ENCODE results near the gene INSC. TPM values are rescaled to one million over a fixed set of nuclear protein-coding genes. Genes with fewer than 3 reads are reported as not detected.

The INSC gene
- polyA plus RNA-seq, 1 donor from 2014 or later = 0.12 TPM

- H3K9me3 ChIP-seq (ENCODE audit: low read length) = no peaks in the 10 kb centered on the region
- H4K20me1 ChIP-seq (ENCODE audit: insufficient read depth) = no peaks in the 10 kb centered on the region
- no peaks in the 10 kb centered on the region for H3K36me3 ChIP-seq (ENCODE audit: insufficient read depth, low read length)
- no peaks in the 10 kb centered on the region for H3K27me3 ChIP-seq (ENCODE audit: insufficient read depth, low read depth, low read length)
- TF ChIP-seq, protein P1, sequence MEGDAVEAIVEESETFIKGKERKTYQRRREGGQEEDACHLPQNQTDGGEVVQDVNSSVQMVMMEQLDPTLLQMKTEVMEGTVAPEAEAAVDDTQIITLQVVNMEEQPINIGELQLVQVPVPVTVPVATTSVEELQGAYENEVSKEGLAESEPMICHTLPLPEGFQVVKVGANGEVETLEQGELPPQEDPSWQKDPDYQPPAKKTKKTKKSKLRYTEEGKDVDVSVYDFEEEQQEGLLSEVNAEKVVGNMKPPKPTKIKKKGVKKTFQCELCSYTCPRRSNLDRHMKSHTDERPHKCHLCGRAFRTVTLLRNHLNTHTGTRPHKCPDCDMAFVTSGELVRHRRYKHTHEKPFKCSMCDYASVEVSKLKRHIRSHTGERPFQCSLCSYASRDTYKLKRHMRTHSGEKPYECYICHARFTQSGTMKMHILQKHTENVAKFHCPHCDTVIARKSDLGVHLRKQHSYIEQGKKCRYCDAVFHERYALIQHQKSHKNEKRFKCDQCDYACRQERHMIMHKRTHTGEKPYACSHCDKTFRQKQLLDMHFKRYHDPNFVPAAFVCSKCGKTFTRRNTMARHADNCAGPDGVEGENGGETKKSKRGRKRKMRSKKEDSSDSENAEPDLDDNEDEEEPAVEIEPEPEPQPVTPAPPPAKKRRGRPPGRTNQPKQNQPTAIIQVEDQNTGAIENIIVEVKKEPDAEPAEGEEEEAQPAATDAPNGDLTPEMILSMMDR (IDR thresholded peaks at IDR 0.05; ENCODE audit: poor library complexity, severe bottlenecking) = no peak
- no peak for TF ChIP-seq MXI1 (conservative IDR thresholded peaks at IDR 0.05; ENCODE audit: poor library complexity, severe bottlenecking)
- TF ChIP-seq RAD21 (conservative IDR thresholded peaks at IDR 0.05) = no peak
- no peak for TF ChIP-seq REST (IDR thresholded peaks at IDR 0.05; ENCODE audit: borderline replicate concordance)
- no peak for TF ChIP-seq SMC3 (conservative IDR thresholded peaks at IDR 0.05; ENCODE audit: poor library complexity)
- no peak for TF ChIP-seq TAF1 (IDR thresholded peaks at IDR 0.05; ENCODE audit: low read depth)
- no peak for TF ChIP-seq POLR2AphosphoS5 (IDR thresholded peaks at IDR 0.05)
- TF ChIP-seq EZH2 (IDR thresholded peaks at IDR 0.05; ENCODE audit: borderline replicate concordance, insufficient read depth, low read length, poor library complexity, severe bottlenecking) = no peak
- TF ChIP-seq EP300 (conservative IDR thresholded peaks at IDR 0.05; ENCODE audit: poor library complexity, severe bottlenecking) = no peak
- H3K27ac ChIP-seq (ENCODE audit: low read length) = no peak overlapping the region
- no peaks in the 10 kb centered on the region for H3F3A ChIP-seq (ENCODE audit: insufficient read depth, low read length, poor library complexity, severe bottlenecking)
- H3K79me2 ChIP-seq (replicated peaks; ENCODE audit: insufficient read depth, low read length) = no peaks in the 10 kb centered on the region
- H3K9ac ChIP-seq (ENCODE audit: low read length) = no peak overlapping the region
- no peak overlapping the region for H3K4me2 ChIP-seq (ENCODE audit: low read length)
- no peaks in the 10 kb centered on the region for H3K9me2 ChIP-seq (ENCODE audit: insufficient read depth, low read length)
- no peak overlapping the region for H2AFZ ChIP-seq (ENCODE audit: low read depth, low read length)
- no peak overlapping the region for H3K4me3 ChIP-seq (ENCODE audit: low read length)
Measured at GRCh38 chr11:15149050-15149449, 34.3 kb downstream of the INSC start.

DNA sequence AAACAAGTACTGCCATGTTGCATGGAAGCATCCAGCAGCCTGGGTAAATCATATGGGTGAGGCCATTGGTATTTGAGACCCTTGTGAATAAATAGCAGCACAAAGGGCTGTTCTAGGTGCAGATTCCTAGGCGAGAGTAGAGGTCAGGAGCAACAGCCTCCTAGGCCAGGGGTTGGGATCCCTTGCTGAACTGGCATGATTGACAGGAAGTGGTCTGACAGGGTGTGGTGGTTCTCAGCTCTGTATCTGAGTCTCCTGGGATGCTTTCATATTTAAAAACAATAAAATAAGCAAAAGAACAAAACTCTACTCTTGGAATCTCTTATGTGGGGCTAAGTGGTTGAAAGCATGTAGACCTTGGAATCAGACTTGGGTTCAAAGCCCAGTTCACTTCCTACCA is 35.8 kb downstream of the INSC start:
- no peaks in the 10 kb centered on the region for H3K9me3 ChIP-seq (ENCODE audit: low read length)

More for the DNA sequence above, 35.8 kb downstream of the INSC start:
- no peaks in the 10 kb centered on the region for H3K36me3 ChIP-seq (ENCODE audit: insufficient read depth, low read length)
- no peaks in the 10 kb centered on the region for H3K27me3 ChIP-seq (ENCODE audit: insufficient read depth, low read depth, low read length)
- no peak for TF ChIP-seq RAD21 (conservative IDR thresholded peaks at IDR 0.05)
- TF ChIP-seq EP300 (conservative IDR thresholded peaks at IDR 0.05; ENCODE audit: poor library complexity, severe bottlenecking) = no peak
- TF ChIP-seq MXI1 (conservative IDR thresholded peaks at IDR 0.05; ENCODE audit: poor library complexity, severe bottlenecking) = no peak
- no peak for TF ChIP-seq POLR2AphosphoS5 (IDR thresholded peaks at IDR 0.05)
- TF ChIP-seq EZH2 (IDR thresholded peaks at IDR 0.05; ENCODE audit: borderline replicate concordance, insufficient read depth, low read length, poor library complexity, severe bottlenecking) = no peak
- TF ChIP-seq TAF1 (IDR thresholded peaks at IDR 0.05; ENCODE audit: low read depth) = no peak
- TF ChIP-seq SMC3 (conservative IDR thresholded peaks at IDR 0.05; ENCODE audit: poor library complexity) = no peak
- no peak for TF ChIP-seq REST (IDR thresholded peaks at IDR 0.05; ENCODE audit: borderline replicate concordance)
- TF ChIP-seq, protein P1 (IDR thresholded peaks at IDR 0.05; ENCODE audit: poor library complexity, severe bottlenecking) = no peak
- H3K9ac ChIP-seq (ENCODE audit: low read length) = no peak overlapping the region
- no peaks in the 10 kb centered on the region for H3K9me2 ChIP-seq (ENCODE audit: insufficient read depth, low read length)
- H4K20me1 ChIP-seq (ENCODE audit: insufficient read depth) = no peaks in the 10 kb centered on the region
- H3F3A ChIP-seq (ENCODE audit: insufficient read depth, low read length, poor library complexity, severe bottlenecking) = no peaks in the 10 kb centered on the region
- no peak overlapping the region for H3K27ac ChIP-seq (ENCODE audit: low read length)
- H3K79me2 ChIP-seq (replicated peaks; ENCODE audit: insufficient read depth, low read length) = no peaks in the 10 kb centered on the region
- no peak overlapping the region for H3K4me2 ChIP-seq (ENCODE audit: low read length)
- no peak overlapping the region for H2AFZ ChIP-seq (ENCODE audit: low read depth, low read length)
- H3K4me3 ChIP-seq (ENCODE audit: low read length) = no peak overlapping the region
